Measurements from ENCODE around the gene KLHL13.

KLHL13 gene

DNA sequence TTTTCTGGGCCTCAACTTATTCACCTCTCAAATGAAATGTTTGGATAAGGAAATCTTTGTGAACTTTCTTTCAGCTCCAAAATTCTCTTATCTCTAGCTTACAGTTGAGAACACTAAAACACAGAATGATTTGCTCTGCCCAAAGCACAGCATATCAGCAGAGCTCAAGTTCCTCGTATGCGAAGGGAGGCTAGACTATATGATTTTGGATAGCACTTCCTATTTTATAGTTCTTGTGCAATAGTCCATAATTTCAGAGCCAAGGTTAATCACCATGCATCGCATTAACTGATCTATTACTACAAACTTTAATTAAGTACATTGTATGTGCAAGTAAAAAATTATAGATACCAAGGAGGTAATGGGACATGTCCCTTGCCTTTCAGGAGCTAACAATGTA is 27.0 kb upstream of the KLHL13 start:
- H3K79me2 ChIP-seq (ENCODE audit: insufficient read depth, low read depth): no peaks in the 10 kb centered on the region
- H3K4me3 ChIP-seq (IDR thresholded peaks at IDR 0.05; ENCODE audit: insufficient read depth, low read depth, low read length): no peak overlapping the region
- no peak overlapping the region for H2AFZ ChIP-seq (ENCODE audit: low read depth)
- TF ChIP-seq, protein P1, sequence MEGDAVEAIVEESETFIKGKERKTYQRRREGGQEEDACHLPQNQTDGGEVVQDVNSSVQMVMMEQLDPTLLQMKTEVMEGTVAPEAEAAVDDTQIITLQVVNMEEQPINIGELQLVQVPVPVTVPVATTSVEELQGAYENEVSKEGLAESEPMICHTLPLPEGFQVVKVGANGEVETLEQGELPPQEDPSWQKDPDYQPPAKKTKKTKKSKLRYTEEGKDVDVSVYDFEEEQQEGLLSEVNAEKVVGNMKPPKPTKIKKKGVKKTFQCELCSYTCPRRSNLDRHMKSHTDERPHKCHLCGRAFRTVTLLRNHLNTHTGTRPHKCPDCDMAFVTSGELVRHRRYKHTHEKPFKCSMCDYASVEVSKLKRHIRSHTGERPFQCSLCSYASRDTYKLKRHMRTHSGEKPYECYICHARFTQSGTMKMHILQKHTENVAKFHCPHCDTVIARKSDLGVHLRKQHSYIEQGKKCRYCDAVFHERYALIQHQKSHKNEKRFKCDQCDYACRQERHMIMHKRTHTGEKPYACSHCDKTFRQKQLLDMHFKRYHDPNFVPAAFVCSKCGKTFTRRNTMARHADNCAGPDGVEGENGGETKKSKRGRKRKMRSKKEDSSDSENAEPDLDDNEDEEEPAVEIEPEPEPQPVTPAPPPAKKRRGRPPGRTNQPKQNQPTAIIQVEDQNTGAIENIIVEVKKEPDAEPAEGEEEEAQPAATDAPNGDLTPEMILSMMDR (conservative IDR thresholded peaks at IDR 0.05; ENCODE audit: low read depth, low read length): no peak
- H3K36me3 ChIP-seq (ENCODE audit: insufficient read depth): no peaks in the 10 kb centered on the region
- H3K4me2 ChIP-seq: no peak overlapping the region
- H3K27ac ChIP-seq: no peak overlapping the region
- H3K9ac ChIP-seq: no peak overlapping the region
- H3K27me3 ChIP-seq (ENCODE audit: insufficient read depth, low read depth): no peaks in the 10 kb centered on the region
- H3K4me1 ChIP-seq (ENCODE audit: low read depth, poor library complexity, severe bottlenecking): no peaks in the 10 kb centered on the region
- no peaks in the 10 kb centered on the region for H4K20me1 ChIP-seq (ENCODE audit: insufficient read depth)

DNA sequence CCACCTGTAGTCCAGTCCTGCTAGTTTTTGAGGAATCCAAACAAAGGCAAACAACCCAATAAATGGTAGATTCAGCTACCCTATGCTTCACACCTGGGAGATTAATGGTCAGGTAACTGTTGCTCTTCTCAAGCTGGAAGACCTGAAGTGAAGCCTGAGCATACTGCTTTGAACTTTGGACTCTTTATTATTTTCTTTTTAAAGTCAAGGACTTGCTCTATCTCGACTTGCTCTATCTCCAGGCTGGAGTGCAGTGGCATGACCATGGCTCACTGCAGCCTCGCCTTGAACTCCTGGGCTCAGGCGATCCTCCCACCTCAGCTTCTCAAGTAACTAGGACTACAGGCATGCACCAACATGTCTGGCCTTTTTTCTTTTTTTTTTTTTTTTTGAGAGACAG is 14.7 kb upstream of the KLHL13 start:
- H3K4me1 ChIP-seq (ENCODE audit: low read depth, poor library complexity, severe bottlenecking): no peaks in the 10 kb centered on the region
- H3K79me2 ChIP-seq (ENCODE audit: insufficient read depth, low read depth): no peaks in the 10 kb centered on the region
- H3K9ac ChIP-seq: no peak overlapping the region
- H2AFZ ChIP-seq (ENCODE audit: low read depth): no peak overlapping the region
- H3K36me3 ChIP-seq (ENCODE audit: insufficient read depth): no peaks in the 10 kb centered on the region
- H4K20me1 ChIP-seq (ENCODE audit: insufficient read depth): no peaks in the 10 kb centered on the region
- H3K4me3 ChIP-seq (IDR thresholded peaks at IDR 0.05; ENCODE audit: insufficient read depth, low read depth, low read length): no peak overlapping the region
- H3K4me2 ChIP-seq: no peak overlapping the region
- H3K27ac ChIP-seq: no peak overlapping the region
- H3K27me3 ChIP-seq (ENCODE audit: insufficient read depth, low read depth): no peaks in the 10 kb centered on the region
- TF ChIP-seq, protein P1 (conservative IDR thresholded peaks at IDR 0.05; ENCODE audit: low read depth, low read length): no peak

- Histone ChIP-seq H3K9ac (no peak overlapping the region), H3K27me3 (ENCODE audit: insufficient read depth, low read depth) (no peaks in the 10 kb centered on the region), H2AFZ (ENCODE audit: low read depth) (no peak overlapping the region), H3K36me3 (ENCODE audit: insufficient read depth) (no peaks in the 10 kb centered on the region), H3K27ac (no peak overlapping the region), H3K4me3 (IDR thresholded peaks at IDR 0.05; ENCODE audit: insufficient read depth, low read depth, low read length) (no peak overlapping the region), H4K20me1 (ENCODE audit: insufficient read depth) (no peaks in the 10 kb centered on the region), H3K4me1 (ENCODE audit: low read depth, poor library complexity, severe bottlenecking) (no peaks in the 10 kb centered on the region), H3K4me2 (no peak overlapping the region), H3K79me2 (ENCODE audit: insufficient read depth, low read depth) (no peaks in the 10 kb centered on the region)
- TF ChIP-seq, protein P1 (conservative IDR thresholded peaks at IDR 0.05; ENCODE audit: low read depth, low read length): no peak
These were observed 13.1 kb upstream of the KLHL13 start for GRCh38 chrX:118129681-118130080.

- Histone ChIP-seq H3K4me1 (ENCODE audit: low read depth, poor library complexity, severe bottlenecking) (no peaks in the 10 kb centered on the region), H2AFZ (ENCODE audit: low read depth) (no peak overlapping the region), H3K27me3 (ENCODE audit: insufficient read depth, low read depth) (no peaks in the 10 kb centered on the region), H3K4me3 (IDR thresholded peaks at IDR 0.05; ENCODE audit: insufficient read depth, low read depth, low read length) (no peak overlapping the region), H3K9ac (no peak overlapping the region), H3K36me3 (ENCODE audit: insufficient read depth) (no peaks in the 10 kb centered on the region), H3K27ac (no peak overlapping the region), H3K79me2 (ENCODE audit: insufficient read depth, low read depth) (no peaks in the 10 kb centered on the region), H4K20me1 (ENCODE audit: insufficient read depth) (no peaks in the 10 kb centered on the region), H3K4me2 (no peak overlapping the region)
- TF ChIP-seq, protein P1 (conservative IDR thresholded peaks at IDR 0.05; ENCODE audit: low read depth, low read length): no peak
These were observed 12.1 kb upstream of the KLHL13 start for GRCh38 chrX:118128724-118129123.
